Body of pancreas (tissue), 4 donors: Measurements from ENCODE around the gene CSGALNACT2.
"Not testable (repeated sequence)": the region's sequence is repeated elsewhere in the genome, so short reads cannot be mapped to it uniquely, and the experiment has no call there.

ENCODE experiments used
- POLR2A ChIP-seq, 3 donors: fragments of 450-650 bp; IDR thresholded peaks; one replicate each; pipeline ENCODE4 v1.6.1; 2016; ENCODE audit warnings: antibody characterized with exemption in 3 of 3, mild to moderate bottlenecking in 2 of 3
- TF ChIP-seq, protein P1 (sequence below), 7 experiments: fragments of 450-650 bp in 4 of 7; fragments of 200-600 bp in 3 of 7; sonication (generic) in 3 of 7; IDR thresholded peaks; one replicate each; pipeline ENCODE4 v1.5.1; 2016 to 2019; ENCODE audit warnings: antibody characterized with exemption in 7 of 7

DNA sequence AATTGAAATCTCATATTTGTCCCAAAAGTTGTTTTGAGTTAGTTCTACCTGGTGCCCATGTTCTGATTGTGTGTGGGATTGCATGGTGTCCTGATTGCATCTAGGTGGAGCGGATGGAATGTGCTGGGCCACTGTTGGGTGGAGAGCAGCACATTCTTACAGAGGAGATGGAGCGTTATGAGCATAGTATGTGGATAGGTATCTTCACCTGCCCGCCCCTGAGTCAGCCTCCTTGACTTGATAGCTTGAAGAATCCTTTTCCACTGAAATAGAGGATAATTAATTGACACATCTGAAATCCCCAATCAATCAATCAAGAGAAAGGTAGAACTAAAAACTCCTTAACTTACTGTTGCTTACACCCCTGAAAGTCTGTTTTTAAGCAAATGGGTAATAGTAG lies 45.5 kb downstream of the CSGALNACT2 start:
- TF ChIP-seq, protein P1, sequence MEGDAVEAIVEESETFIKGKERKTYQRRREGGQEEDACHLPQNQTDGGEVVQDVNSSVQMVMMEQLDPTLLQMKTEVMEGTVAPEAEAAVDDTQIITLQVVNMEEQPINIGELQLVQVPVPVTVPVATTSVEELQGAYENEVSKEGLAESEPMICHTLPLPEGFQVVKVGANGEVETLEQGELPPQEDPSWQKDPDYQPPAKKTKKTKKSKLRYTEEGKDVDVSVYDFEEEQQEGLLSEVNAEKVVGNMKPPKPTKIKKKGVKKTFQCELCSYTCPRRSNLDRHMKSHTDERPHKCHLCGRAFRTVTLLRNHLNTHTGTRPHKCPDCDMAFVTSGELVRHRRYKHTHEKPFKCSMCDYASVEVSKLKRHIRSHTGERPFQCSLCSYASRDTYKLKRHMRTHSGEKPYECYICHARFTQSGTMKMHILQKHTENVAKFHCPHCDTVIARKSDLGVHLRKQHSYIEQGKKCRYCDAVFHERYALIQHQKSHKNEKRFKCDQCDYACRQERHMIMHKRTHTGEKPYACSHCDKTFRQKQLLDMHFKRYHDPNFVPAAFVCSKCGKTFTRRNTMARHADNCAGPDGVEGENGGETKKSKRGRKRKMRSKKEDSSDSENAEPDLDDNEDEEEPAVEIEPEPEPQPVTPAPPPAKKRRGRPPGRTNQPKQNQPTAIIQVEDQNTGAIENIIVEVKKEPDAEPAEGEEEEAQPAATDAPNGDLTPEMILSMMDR (IDR thresholded peaks at IDR 0.05): not testable (repeated sequence)
- not testable (repeated sequence) for TF ChIP-seq POLR2A (IDR thresholded peaks at IDR 0.05)
